ENCODE data around the gene SUMO3.

Gene SUMO3

DNA sequence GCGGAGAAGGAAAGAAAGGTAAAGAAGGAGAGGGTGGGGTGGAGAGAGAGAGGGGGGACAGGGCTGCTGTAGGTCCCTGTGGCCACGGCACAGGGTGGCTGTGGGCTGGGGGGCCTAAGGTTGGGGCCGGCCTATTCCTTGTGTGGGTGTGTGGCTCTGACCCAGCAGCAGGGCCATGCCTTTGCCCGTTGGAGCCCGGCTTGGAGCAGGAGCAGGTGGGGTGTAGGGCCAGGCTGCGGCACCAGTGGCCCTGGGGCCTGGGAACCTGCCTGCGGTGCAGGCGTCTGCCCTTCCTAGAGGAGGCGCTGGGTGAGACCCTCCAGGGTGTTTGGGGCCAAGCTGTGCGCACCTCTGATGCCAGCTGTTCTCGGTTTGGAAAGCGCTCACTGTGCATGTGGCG lies 19.7 kb upstream of the SUMO3 start:
- H3K4me3 ChIP-seq (replicated peaks; ENCODE audit: insufficient read depth, low read length): no peak overlapping the region
- H3K27ac ChIP-seq (replicated peaks): no peak overlapping the region
- no peaks in the 10 kb centered on the region for H3K27me3 ChIP-seq (ENCODE audit: insufficient read depth, poor library complexity, severe bottlenecking)
- no peak for DNase-seq (ENCODE audit: low read depth in 1 of 2, low spot score in 1 of 2)
- no peak for TF ChIP-seq GABPA (IDR thresholded peaks at IDR 0.05; ENCODE audit: low read depth)
- TF ChIP-seq, protein P1, sequence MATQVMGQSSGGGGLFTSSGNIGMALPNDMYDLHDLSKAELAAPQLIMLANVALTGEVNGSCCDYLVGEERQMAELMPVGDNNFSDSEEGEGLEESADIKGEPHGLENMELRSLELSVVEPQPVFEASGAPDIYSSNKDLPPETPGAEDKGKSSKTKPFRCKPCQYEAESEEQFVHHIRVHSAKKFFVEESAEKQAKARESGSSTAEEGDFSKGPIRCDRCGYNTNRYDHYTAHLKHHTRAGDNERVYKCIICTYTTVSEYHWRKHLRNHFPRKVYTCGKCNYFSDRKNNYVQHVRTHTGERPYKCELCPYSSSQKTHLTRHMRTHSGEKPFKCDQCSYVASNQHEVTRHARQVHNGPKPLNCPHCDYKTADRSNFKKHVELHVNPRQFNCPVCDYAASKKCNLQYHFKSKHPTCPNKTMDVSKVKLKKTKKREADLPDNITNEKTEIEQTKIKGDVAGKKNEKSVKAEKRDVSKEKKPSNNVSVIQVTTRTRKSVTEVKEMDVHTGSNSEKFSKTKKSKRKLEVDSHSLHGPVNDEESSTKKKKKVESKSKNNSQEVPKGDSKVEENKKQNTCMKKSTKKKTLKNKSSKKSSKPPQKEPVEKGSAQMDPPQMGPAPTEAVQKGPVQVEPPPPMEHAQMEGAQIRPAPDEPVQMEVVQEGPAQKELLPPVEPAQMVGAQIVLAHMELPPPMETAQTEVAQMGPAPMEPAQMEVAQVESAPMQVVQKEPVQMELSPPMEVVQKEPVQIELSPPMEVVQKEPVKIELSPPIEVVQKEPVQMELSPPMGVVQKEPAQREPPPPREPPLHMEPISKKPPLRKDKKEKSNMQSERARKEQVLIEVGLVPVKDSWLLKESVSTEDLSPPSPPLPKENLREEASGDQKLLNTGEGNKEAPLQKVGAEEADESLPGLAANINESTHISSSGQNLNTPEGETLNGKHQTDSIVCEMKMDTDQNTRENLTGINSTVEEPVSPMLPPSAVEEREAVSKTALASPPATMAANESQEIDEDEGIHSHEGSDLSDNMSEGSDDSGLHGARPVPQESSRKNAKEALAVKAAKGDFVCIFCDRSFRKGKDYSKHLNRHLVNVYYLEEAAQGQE (IDR thresholded peaks at IDR 0.05; ENCODE audit: insufficient replicate concordance, low read depth): no peak
- TF ChIP-seq SPI1 (IDR thresholded peaks at IDR 0.05; ENCODE audit: borderline replicate concordance, low read depth): no peak
- TF ChIP-seq, protein P2, sequence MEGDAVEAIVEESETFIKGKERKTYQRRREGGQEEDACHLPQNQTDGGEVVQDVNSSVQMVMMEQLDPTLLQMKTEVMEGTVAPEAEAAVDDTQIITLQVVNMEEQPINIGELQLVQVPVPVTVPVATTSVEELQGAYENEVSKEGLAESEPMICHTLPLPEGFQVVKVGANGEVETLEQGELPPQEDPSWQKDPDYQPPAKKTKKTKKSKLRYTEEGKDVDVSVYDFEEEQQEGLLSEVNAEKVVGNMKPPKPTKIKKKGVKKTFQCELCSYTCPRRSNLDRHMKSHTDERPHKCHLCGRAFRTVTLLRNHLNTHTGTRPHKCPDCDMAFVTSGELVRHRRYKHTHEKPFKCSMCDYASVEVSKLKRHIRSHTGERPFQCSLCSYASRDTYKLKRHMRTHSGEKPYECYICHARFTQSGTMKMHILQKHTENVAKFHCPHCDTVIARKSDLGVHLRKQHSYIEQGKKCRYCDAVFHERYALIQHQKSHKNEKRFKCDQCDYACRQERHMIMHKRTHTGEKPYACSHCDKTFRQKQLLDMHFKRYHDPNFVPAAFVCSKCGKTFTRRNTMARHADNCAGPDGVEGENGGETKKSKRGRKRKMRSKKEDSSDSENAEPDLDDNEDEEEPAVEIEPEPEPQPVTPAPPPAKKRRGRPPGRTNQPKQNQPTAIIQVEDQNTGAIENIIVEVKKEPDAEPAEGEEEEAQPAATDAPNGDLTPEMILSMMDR (IDR thresholded peaks at IDR 0.05; ENCODE audit: insufficient read depth, low read length): no peak
- no peak for TF ChIP-seq POLR2AphosphoS5 (IDR thresholded peaks at IDR 0.05; ENCODE audit: low read depth)

DNA sequence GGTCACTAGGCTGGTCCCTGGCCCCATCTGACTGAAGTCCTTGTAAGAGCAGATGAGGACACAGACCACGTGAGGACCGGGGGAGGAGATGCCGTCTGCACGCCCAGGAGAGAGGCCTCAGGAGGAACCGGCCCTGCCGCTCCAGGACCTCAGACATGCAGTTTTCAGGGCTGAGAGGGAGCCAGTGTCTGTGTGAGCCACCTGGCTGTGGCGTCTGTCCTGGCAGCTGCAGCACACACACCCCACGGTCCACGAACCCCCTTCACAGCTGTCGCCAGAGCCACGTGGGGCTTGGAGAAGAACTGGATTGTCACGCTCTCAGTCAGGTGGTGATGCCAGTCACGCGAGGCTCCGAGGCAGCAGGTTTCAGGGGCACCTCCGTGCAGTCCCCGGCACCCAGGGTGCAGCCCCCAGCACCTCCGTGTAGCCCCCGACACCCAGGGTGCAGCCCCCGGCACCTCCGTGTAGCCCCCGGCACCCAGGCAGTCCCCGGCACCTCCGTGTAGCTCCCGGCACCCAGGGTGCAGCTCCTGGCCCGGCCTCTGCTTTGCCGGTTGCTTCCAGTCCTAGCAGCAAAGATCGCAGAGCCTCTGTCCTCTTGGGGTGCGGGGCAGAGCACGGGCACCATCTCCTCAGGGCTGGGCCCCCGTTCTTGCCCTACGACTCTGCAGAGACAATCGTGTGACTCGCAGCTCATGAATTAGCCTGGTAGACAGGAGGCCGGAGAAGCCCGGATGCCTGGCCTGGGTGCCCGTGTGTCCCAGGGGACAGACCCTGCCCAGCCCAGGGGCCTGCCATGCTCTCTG lies 19.0 kb upstream of the SUMO3 start:
- Histone ChIP-seq H3K27me3 (ENCODE audit: insufficient read depth, poor library complexity, severe bottlenecking) (no peaks in the 10 kb centered on the region), H3K4me3 (replicated peaks; ENCODE audit: insufficient read depth, low read length) (no peak overlapping the region), H3K27ac (replicated peaks) (no peak overlapping the region)
- peak; percentile 61 to 85 for DNase-seq (ENCODE audit: low read depth in 1 of 2, low spot score in 1 of 2)
- TF ChIP-seq POLR2AphosphoS5 (IDR thresholded peaks at IDR 0.05; ENCODE audit: low read depth) (peak; percentile 52; the same call in 1 of the 2 replicates), GABPA (IDR thresholded peaks at IDR 0.05; ENCODE audit: low read depth) (no peak)

DNA sequence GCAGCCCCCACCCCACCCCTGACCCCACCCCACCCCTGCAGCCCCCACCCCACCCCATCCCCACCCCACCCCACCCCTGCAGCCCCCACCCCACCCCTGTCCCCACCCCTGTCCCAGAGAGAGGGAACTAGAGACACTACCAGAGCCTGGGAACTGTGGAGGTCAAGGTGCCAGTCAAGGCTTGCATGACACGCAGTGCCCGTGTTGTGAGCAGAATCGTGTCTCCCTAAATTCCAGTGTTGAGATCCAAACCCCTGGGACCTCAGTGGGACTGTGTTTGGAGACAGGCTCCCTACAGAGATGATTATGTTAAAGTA lies 18.4 kb upstream of the SUMO3 start:
- H3K27me3 ChIP-seq (ENCODE audit: insufficient read depth, poor library complexity, severe bottlenecking): no peaks in the 10 kb centered on the region
- H3K27ac ChIP-seq (replicated peaks): no peak overlapping the region
- no peak for DNase-seq (ENCODE audit: low read depth in 1 of 2, low spot score in 1 of 2)
- TF ChIP-seq, protein P2 (IDR thresholded peaks at IDR 0.05; ENCODE audit: insufficient read depth, low read length): no peak
- TF ChIP-seq, protein P1 (IDR thresholded peaks at IDR 0.05; ENCODE audit: insufficient replicate concordance, low read depth): no peak
- no peak for TF ChIP-seq POLR2AphosphoS5 (IDR thresholded peaks at IDR 0.05; ENCODE audit: low read depth)
- H3K4me3 ChIP-seq (replicated peaks; ENCODE audit: insufficient read depth, low read length): no peak overlapping the region

DNA sequence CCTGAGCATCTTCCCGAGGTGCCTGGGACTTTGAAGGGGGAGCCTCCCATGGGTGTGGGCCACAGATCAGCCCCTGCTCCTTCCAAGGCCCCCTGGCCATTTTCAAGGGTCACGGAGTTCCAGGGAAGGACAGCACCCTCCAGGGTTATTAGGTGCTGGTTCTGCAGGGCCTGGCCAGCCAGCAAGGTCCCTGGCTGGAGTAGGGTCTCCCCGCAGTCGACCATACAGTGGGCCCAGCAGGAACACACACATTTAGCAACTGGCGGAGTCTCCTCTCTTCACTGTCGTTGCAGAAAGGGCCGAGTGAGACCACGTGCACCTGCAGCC lies 17.7 kb upstream of the SUMO3 start:
- H3K27ac ChIP-seq (replicated peaks): no peak overlapping the region
- TF ChIP-seq, protein P2 (IDR thresholded peaks at IDR 0.05; ENCODE audit: insufficient read depth, low read length): no peak
- TF ChIP-seq POLR2AphosphoS5 (IDR thresholded peaks at IDR 0.05; ENCODE audit: low read depth) (no peak), GABPA (IDR thresholded peaks at IDR 0.05; ENCODE audit: low read depth) (no peak), SPI1 (IDR thresholded peaks at IDR 0.05; ENCODE audit: borderline replicate concordance, low read depth) (no peak)
- TF ChIP-seq, protein P1 (IDR thresholded peaks at IDR 0.05; ENCODE audit: insufficient replicate concordance, low read depth): no peak
- H3K4me3 ChIP-seq (replicated peaks; ENCODE audit: insufficient read depth, low read length): no peak overlapping the region
- H3K27me3 ChIP-seq (ENCODE audit: insufficient read depth, poor library complexity, severe bottlenecking): no peaks in the 10 kb centered on the region
- DNase-seq (ENCODE audit: low read depth in 1 of 2, low spot score in 1 of 2): no peak

Data from HL-60 (cell line).